Bronchial epithelial cell (primary cell): ENCODE results near the gene LRIG1. TPM values are rescaled to one million over a fixed set of nuclear protein-coding genes. Genes with fewer than 3 reads are reported as not detected.

Experiments used
- DNase-seq: peaks from one replicate; pipeline ENCODE4 v3.0.0-alpha.2; 2010; ENCODE audit warnings: low read depth
- FAIRE-seq: peaks from 2 replicates; lab custom pipeline; 2011; peaks lifted over from hg19 to GRCh38; lab: Jason Lieb, UNC
- H3K27me3 ChIP-seq: 2 replicates; pipeline ENCODE4 v1.5.1; 2011; ENCODE audit warnings: low read length; ENCODE audit not compliant: control insufficient read depth, insufficient read depth
- H3K36me3 ChIP-seq: 2 replicates; pipeline ENCODE4 v1.5.1; 2011; ENCODE audit warnings: low read length; ENCODE audit not compliant: control insufficient read depth, insufficient read depth
- H3K4me3 ChIP-seq: 2 replicates; pipeline ENCODE4 v1.5.1; 2011; ENCODE audit warnings: mild to moderate bottlenecking, low read depth, low read length, control low read depth
- CTCF ChIP-seq: IDR thresholded peaks from 2 replicates; pipeline ENCODE4 v1.5.1; 2011; ENCODE audit warnings: mild to moderate bottlenecking, moderate library complexity, low read length, control low read depth, inconsistent platforms; ENCODE audit not compliant: insufficient read depth, severe bottlenecking
- total RNA-seq: library from RNA; depleted of rRNA; stranded (reverse); fragments of >200 nt; gene quantifications from 2 replicates; pipeline ENCODE4 v1.2.1, GENCODE V29; 2014

The LRIG1 gene
- total RNA-seq, 1 donor from 2014 or later, result 11.6 TPM

DNA sequence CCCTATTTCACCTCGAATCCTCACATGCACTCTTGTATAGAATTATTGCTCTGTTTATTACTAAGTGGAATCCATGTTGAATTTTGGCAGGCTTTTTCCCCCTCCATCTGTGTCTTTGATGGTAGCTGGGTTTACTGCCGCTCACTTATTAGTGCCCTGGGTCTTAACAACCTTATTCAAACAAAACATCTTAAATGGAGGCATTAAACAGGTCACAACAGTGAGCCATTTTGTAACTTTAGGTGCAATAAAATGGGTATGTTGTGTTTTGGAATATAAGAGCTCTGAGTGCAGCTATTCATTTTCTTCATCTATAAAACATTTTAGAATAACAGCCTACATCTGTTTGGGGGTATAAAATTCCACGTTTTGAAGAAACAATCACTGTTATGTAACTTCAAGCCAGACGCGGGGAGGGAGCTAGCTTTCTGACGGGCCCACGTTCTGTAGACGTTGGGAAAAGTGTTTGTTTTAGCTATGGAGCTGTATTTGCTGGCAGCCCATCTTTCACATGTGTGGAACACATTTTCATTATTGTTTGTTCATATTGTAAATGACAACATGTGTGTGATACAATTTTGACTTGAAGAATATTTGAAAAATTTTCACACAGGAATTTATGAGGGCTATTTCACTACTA, 158.0 kb downstream of the LRIG1 start:
- no peak for TF ChIP-seq CTCF
- Histone ChIP-seq H3K4me3 (no peak overlapping the region), H3K27me3 (no peaks in the 10 kb centered on the region), H3K36me3 (peaks cover 1% of the 10 kb centered on the region)
- FAIRE-seq, result no peak
- no peak for DNase-seq

- TF ChIP-seq CTCF, result no peak
- Histone ChIP-seq H3K27me3 (no peaks in the 10 kb centered on the region), H3K4me3 (no peak overlapping the region), H3K36me3 (no peaks in the 10 kb centered on the region)
- FAIRE-seq (no peak), DNase-seq (peak; percentile 46)
Measured at GRCh38 chr3:66338927-66339326, 161.9 kb downstream of the LRIG1 start.

GRCh38 chr3:66336333-66336766, 164.5 kb downstream of the LRIG1 start:
- no peaks in the 10 kb centered on the region for H3K36me3 ChIP-seq
- no peak overlapping the region for H3K4me3 ChIP-seq
- DNase-seq, result peak; percentile 1
- H3K27me3 ChIP-seq, result no peaks in the 10 kb centered on the region
- no peak for TF ChIP-seq CTCF
- no peak for FAIRE-seq

DNA sequence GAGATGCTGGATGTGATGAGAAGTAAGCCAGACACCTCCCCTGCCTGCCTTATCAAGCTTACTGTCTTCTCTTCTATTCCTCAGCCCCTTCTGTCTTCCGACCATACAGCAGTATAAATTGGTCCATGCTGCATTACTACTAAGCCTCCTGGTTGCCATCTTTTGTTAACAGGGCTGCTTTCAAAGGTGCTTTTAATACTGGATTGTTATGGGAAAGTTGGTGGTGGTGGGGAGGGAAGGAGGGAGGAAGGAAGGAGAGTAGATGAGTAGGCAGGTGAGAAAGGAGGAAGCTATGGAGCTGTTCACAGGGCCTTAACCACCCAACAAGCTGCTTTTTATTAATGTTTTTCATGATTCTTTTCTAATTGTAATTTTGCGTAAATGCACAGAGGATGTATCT, 165.2 kb downstream of the LRIG1 start:
- H3K4me3 ChIP-seq, result no peak overlapping the region
- TF ChIP-seq CTCF, result no peak
- FAIRE-seq, result no peak
- no peaks in the 10 kb centered on the region for H3K27me3 ChIP-seq
- H3K36me3 ChIP-seq, result no peaks in the 10 kb centered on the region
- no peak for DNase-seq
